NCI-H1105 (cell line): ENCODE data around the gene DGKH.
"Not testable (repeated sequence)": the region's sequence is repeated elsewhere in the genome, so short reads cannot be mapped to it uniquely, and the experiment has no call there.

ENCODE experiments used
- DNase-seq: peaks from one replicate; lab custom pipeline; 2025; lab: John Stamatoyannopoulos, UW

Gene DGKH

DNA sequence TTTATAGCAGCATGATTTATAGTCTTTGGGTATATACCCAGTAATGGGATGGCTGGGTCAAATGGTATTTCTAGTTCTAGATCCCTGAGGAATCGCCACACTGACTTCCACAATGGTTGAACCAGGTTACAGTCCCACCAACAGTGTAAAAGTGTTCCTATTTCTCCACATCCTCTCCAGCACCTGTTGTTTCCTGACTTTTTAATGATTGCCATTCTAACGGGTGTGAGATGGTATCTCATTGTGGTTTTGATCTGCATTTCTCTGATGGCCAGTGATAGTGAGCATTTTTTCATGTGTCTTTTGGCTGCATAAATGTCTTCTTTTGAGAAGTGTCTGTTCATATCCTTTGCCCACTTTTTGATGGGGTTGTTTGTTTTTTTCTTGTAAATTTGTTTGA is 114.9 kb downstream of the DGKH start:
- DNase-seq = not testable (repeated sequence)

- not testable (repeated sequence) for DNase-seq
Measured at GRCh38 chr13:42163910-42164309, 115.5 kb downstream of the DGKH start.

DNA sequence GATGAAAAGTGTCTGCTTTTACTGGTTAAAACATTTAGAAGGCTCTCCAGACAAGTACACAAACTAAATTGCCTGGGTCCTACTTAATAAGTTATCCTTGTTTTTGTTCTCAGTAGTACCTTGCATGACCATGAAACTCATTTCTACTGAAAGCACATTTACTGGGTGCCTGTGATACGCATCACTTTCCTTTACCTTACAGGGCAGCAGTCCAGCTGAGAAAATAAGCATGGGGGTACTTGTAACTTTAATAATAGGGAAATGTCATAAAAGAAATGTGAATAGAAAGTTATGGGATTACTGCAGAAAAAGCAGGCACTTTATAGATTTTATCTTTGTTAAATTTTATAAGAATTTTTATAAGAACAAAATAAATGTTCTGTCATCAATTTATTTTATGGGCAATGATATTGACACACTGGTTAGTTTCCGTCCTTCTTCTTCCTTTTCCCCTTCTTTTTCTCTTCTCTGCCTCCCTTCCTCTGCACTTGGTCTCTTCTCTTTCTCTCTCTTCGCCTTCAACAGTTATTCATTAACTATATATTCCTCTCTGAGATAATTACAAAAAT is 116.2 kb downstream of the DGKH start:
- no peak for DNase-seq

DNA sequence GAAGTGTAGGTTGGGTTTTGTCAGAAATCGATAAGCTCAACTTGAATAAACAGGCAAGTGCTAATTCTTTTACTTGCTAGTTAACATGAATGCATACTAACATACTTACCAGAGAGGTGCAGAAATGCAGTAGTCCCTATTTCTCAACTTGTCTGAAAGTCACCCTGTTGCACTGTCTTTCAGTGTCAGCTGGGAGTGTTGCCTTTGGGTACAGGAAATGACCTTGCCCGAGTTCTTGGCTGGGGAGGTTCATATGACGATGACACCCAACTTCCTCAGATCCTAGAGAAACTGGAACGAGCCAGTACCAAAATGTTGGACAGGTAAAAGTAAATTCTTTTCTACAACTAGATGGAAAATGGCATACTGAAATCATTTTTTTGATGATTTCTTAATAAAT is 120.0 kb downstream of the DGKH start:
- no peak for DNase-seq

DNA sequence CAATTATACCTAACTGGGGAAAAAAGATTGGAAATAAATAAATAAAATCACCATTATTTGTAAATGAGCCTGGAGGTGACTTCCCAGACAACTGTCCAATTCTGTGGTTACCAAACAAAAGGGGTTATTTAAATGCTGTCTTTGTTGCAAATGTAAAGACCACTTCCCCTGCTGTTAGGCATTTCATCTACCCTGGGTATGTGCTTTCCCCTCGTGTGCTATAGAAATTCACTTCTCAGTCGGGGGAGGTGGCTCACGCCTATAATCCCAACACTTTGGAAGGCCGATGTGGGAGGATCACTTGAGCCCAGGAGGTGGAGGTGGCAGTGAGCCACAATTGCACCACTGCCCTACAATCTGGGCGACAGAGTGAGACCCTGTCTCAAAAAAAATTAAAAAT is 121.6 kb downstream of the DGKH start:
- no peak for DNase-seq

DNA sequence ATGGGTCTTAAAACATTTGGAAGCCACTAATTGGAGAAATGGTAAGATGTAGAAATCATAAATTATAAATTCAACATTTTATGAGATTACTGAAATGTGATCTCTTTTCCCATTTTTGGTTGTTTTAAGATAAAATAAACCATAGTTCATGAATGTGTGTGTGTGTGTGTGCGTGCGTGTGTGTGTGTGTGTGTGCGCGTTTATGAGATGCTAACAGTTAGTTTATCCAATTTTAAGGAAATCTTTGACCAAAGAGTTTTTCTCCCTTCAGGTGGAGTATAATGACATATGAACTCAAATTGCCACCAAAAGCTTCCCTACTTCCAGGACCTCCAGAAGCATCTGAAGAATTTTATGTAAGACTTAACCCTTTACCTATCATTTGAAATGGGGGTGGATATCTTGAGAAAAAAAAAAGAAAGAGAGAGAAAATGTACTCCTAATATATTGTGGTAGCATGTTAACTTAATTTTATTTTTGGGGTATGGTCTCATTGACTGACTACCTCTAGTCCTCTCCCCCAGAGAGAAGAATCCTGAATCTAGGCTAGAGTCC is 125.4 kb downstream of the DGKH start:
- DNase-seq = no peak

DNA sequence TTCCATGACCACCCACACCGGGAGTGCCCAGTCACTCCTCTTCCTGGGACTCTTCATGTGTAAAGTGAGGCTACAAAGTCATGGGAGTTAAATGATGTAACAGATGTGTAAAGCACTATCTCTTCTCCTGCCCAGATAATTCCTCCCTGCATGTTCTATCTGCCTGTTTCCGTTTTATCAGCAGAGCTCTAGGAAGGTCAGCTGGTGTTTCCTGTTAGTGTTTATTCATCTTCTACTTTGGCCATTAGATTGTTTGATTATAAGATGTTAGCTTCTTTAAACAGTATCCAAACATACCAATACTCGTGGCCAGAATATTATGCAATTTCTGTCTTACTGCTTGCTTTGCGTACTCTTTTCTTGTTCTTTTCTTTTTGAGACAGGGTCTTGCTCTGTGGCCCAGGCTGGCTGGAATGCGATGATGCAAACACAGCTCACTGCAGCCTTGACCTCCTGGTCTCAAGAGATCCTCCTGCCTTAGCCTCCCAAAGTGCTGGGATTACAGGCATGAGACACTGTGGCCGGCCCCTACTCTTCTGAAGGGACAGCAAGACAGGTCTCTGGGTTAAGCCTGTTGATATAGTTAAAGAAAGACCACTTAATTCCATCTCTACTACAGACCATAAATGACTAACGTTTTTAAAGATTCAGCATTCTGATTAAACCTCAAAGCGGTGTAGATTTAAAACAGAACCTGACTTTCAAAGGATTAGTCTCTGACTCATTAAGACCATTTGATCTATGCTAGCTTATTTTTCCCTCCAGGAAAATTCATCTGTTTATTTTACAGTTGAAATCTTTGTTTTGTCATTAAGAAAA is 126.1 kb downstream of the DGKH start:
- no peak for DNase-seq

GRCh38 chr13:42176294-42176693 is 127.8 kb downstream of the DGKH start:
- DNase-seq = no peak

DNA sequence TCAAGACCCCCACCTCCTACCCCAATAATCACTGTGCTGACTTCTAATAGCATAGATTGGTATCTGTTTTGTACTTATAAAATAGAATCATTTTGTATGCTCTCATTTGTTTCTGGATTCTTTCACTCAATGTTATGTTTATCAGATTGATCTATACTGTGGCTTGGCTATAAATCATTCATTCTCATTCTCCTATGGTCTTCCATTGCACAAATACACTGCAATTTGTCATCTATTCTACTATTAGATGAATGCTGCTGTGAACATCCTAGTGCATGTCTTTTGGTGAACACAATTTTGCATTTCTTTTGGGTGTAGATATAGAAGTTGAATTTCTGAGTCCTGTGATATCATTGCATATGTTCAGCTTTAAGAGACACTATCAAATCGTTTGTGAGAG is 128.7 kb downstream of the DGKH start:
- no peak for DNase-seq

- peak; percentile 3 for DNase-seq
Measured at GRCh38 chr13:42181381-42181953, 133.0 kb downstream of the DGKH start.

DNA sequence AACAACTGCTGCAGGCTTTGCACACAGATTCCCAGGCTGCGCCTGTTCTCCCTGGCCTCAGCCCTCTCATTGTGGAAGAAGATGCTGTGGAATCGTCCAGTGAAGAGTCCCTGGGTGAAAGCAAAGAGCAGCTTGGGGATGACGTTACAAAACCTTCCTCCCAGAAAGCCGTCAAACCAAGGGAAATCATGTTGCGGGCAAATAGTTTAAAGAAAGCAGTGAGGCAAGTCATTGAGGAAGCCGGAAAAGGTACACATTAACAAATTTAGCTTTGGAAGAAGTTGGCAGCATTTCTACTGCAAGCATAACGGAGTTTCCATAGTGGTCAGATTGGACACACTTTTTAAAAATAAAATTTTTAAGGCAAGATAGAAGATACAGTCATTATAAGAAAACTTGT is 140.6 kb downstream of the DGKH start:
- no peak for DNase-seq

DNA sequence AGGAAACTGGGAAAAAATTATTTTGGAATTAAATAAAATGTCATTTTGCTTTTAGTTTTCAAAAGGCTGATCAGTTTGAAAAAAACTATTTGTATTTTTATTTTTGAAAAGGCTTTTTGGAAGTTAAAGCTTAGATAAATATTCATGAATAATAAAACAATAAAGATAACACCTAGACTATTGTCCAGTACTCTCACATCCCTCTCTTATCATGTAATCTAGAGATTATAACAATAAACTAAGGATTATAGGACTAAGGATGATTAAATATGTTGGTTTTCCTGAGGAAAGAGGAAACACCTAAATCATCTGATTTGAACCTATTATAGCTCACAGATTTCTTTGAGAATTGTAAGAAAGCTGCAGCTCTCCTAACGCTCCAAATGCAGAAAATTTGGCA is 142.1 kb downstream of the DGKH start:
- DNase-seq = no peak

DNA sequence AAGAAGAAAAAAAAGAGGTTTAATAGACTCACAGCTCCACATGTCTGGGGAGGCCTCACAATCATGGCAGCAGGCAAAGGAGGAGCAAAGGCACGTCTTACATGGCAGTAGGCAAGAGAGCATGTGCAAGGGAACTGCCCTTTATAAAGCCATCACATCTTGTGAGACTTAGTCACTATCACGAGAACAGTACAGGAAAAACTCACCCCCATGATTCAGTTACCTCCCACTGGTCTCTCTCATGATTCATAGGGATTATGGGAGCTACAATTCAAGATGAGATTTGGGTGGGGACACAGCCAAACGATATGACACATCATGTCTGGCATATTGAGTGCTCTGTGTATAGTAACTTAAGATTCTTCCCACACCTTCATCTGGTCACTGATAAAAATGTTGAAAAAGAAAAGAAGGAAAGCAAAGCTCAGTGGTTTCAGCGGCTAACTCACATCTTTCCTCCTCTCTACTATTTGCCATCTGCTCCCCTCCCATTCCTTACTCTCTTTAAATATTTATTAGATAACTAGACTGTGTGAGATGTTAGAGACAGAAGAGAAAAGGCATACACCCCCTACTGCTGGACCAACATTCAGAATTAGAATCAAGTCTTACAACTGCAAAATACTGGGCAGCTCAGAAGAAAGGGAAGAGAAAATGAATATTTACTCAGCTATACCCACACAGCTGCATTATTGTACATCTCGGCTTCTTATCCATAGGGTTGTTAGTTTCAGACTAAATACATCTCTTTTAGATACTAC is 163.4 kb downstream of the DGKH start:
- no peak for DNase-seq

- no peak for DNase-seq
Measured at GRCh38 chr13:42214446-42214845, 166.0 kb downstream of the DGKH start.

GRCh38 chr13:42215578-42216421 is 167.4 kb downstream of the DGKH start:
- no peak for DNase-seq

DNA sequence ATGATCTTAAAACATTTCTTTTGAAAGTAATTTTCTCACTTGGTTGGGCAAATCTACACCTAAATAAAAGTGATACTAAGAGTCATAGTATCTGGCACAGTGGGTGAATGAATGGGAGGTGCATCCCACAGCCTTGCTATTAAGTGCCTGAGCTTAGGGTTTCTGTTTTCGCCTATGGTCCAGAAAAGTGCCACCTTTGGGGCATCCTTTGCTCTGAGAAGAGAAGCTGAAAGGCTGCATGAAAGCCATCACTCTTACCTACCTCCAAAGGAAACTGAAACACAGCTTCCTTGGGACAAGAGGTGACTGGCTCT is 167.9 kb downstream of the DGKH start:
- DNase-seq = no peak

DNA sequence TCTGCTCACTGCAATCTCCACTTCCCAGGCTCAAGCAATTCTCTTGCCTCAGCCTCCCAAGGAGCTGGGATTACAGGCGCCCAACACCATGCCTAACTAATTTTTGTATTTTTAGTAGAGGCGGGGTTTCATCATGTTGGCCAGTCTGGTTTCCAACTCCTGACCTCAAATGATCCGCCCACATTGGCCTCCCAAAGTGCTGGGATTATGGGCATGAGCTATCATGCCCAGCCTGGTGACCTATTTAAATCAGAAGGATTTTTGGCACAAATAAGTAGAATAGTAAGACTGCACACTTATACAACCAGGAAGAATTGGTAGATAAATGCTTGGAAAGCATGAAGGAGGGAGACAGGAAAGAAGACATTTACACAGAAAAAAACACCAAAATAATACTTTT is 170.1 kb downstream of the DGKH start:
- DNase-seq = no peak

GRCh38 chr13:42219051-42219450 is 170.6 kb downstream of the DGKH start:
- DNase-seq = no peak

GRCh38 chr13:42219876-42220275 is 171.4 kb downstream of the DGKH start:
- no peak for DNase-seq

- no peak for DNase-seq
Measured at GRCh38 chr13:42221121-42221765, 172.8 kb downstream of the DGKH start.

DNA sequence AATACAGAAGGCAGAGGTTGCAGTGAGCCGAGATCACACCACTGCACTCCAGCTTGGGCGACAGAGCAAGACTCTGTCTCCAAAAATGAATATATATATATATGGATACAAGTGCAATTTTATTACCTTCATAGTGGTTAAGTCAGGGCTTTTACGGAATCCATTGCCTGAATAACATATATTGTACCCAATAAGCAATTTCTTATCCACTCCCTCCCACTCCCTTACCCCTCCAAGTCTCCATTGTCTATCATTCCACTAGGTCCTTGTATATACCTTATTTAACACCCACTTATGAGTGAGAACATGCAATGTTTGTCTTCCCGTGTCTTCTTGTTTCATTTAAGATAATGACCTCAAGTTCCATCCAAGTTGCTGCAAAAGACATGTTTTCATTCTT is 175.2 kb downstream of the DGKH start:
- no peak for DNase-seq
